Muscle layer of duodenum (tissue), 2 donors: ENCODE measurements around the gene CLEC2L.

Experiments used
- H3K27ac ChIP-seq: one replicate; pipeline ENCODE4 v1.7.0; 2013; ENCODE audit warnings: mild to moderate bottlenecking, low read length
- H3K27me3 ChIP-seq: one replicate; pipeline ENCODE4 v1.7.0; 2013; ENCODE audit warnings: low read depth, mild to moderate bottlenecking, control low read depth, low read length
- H3K36me3 ChIP-seq, 2 donors: one replicate each; pipeline ENCODE4 v1.7.0; 2013; ENCODE audit warnings: low read length in 2 of 2, control low read depth in 1 of 2, mild to moderate bottlenecking in 1 of 2; ENCODE audit not compliant: insufficient read depth in 2 of 2, control insufficient read depth in 1 of 2
- H3K4me1 ChIP-seq, 2 donors: one replicate each; pipeline ENCODE4 v1.7.0; 2013; ENCODE audit warnings: low read length in 2 of 2, mild to moderate bottlenecking in 2 of 2, control low read depth in 1 of 2, moderate library complexity in 1 of 2; ENCODE audit not compliant: insufficient read depth in 2 of 2, control insufficient read depth in 1 of 2
- H3K4me3 ChIP-seq, 2 donors: one replicate each; pipeline ENCODE4 v1.7.0; 2013; ENCODE audit warnings: low read length in 2 of 2, low read depth in 1 of 2, mild to moderate bottlenecking in 1 of 2
- H3K9me3 ChIP-seq, 2 donors: one replicate each; pipeline ENCODE4 v1.7.0; 2013; ENCODE audit warnings: low read length in 2 of 2, control low read depth in 1 of 2, mild to moderate bottlenecking in 1 of 2; ENCODE audit not compliant: control insufficient read depth in 1 of 2
- donor health status: healthy.

CLEC2L gene

GRCh38 chr7:139523199-139523941 is at the start of gene CLEC2L:
Gene CLEC2L (plus strand): TSS chr7:139523685. CDS start chr7:139523928, 243 bp downstream.
- H3K27ac ChIP-seq = no peak within 1 kb of the TSS
- peak within 1 kb of the TSS in 1 of 2 donors; percentile 51 for H3K4me3 ChIP-seq
- H3K27me3 ChIP-seq = peaks cover 12% of the 10 kb centered on the region
- no peaks in the 10 kb centered on the region for H3K36me3 ChIP-seq
- H3K4me1 ChIP-seq = peaks cover 0 to 7% of the 10 kb centered on the region in 2 donors
- H3K9me3 ChIP-seq = no peaks in the 10 kb centered on the region

GRCh38 chr7:139476139-139476538 is 47.3 kb upstream of the CLEC2L start:
- Histone ChIP-seq H3K27me3 (peaks cover 4% of the 10 kb centered on the region), H3K27ac (no peak overlapping the region), H3K4me3 (no peak overlapping the region), H3K9me3 (peaks cover 0 to 8% of the 10 kb centered on the region in 2 donors), H3K4me1 (no peaks in the 10 kb centered on the region), H3K36me3 (no peaks in the 10 kb centered on the region)

- Histone ChIP-seq H3K9me3 (peaks cover 0 to 8% of the 10 kb centered on the region in 2 donors), H3K27ac (no peak overlapping the region)
Measured at GRCh38 chr7:139476891-139477290, 46.6 kb upstream of the CLEC2L start.

GRCh38 chr7:139479620-139480019 is 43.9 kb upstream of the CLEC2L start:
- H3K27me3 ChIP-seq = peaks cover 22% of the 10 kb centered on the region
- no peak overlapping the region for H3K4me3 ChIP-seq
- H3K4me1 ChIP-seq = peaks cover 0 to 14% of the 10 kb centered on the region in 2 donors
- no peaks in the 10 kb centered on the region for H3K9me3 ChIP-seq
- no peaks in the 10 kb centered on the region for H3K36me3 ChIP-seq
- no peak overlapping the region for H3K27ac ChIP-seq

More at GRCh38 chr7:139476891-139477290, 46.6 kb upstream of the CLEC2L start:
- Histone ChIP-seq H3K4me1 (no peaks in the 10 kb centered on the region), H3K27me3 (peaks cover 5% of the 10 kb centered on the region), H3K36me3 (no peaks in the 10 kb centered on the region), H3K4me3 (no peak overlapping the region)

GRCh38 chr7:139481364-139481763 is 42.1 kb upstream of the CLEC2L start:
- peaks cover 0 to 14% of the 10 kb centered on the region in 2 donors for H3K4me1 ChIP-seq
- H3K9me3 ChIP-seq = no peaks in the 10 kb centered on the region
- no peak overlapping the region for H3K4me3 ChIP-seq
- H3K27ac ChIP-seq = no peak overlapping the region
- H3K36me3 ChIP-seq = no peaks in the 10 kb centered on the region
- peaks cover 22% of the 10 kb centered on the region for H3K27me3 ChIP-seq

GRCh38 chr7:139482122-139482521 is 41.4 kb upstream of the CLEC2L start:
- H3K27ac ChIP-seq = no peak overlapping the region
- H3K36me3 ChIP-seq = no peaks in the 10 kb centered on the region
- H3K9me3 ChIP-seq = no peaks in the 10 kb centered on the region
- no peak overlapping the region for H3K4me3 ChIP-seq
- peaks cover 0 to 14% of the 10 kb centered on the region in 2 donors for H3K4me1 ChIP-seq
- peaks cover 22% of the 10 kb centered on the region for H3K27me3 ChIP-seq

- H3K9me3 ChIP-seq = no peaks in the 10 kb centered on the region
- peaks cover 22% of the 10 kb centered on the region for H3K27me3 ChIP-seq
- peak overlapping the region in 1 of 2 donors; percentile 68 for H3K4me3 ChIP-seq
- no peak overlapping the region for H3K27ac ChIP-seq
- no peaks in the 10 kb centered on the region for H3K36me3 ChIP-seq
- peaks cover 0 to 14% of the 10 kb centered on the region in 2 donors for H3K4me1 ChIP-seq
Measured at GRCh38 chr7:139482662-139483466, 40.6 kb upstream of the CLEC2L start.

- Histone ChIP-seq H3K27ac (no peak overlapping the region), H3K4me3 (no peak overlapping the region), H3K36me3 (no peaks in the 10 kb centered on the region), H3K9me3 (peaks cover 4 to 7% of the 10 kb centered on the region in 2 donors), H3K4me1 (peaks cover 0 to 14% of the 10 kb centered on the region in 2 donors), H3K27me3 (peaks cover 16% of the 10 kb centered on the region)
Measured at GRCh38 chr7:139487366-139488080, 36.0 kb upstream of the CLEC2L start.

GRCh38 chr7:139488810-139489209 is 34.7 kb upstream of the CLEC2L start:
- Histone ChIP-seq H3K36me3 (no peaks in the 10 kb centered on the region), H3K27me3 (peaks cover 7% of the 10 kb centered on the region), H3K9me3 (peaks cover 5 to 10% of the 10 kb centered on the region in 2 donors), H3K4me3 (no peak overlapping the region), H3K4me1 (peaks cover 0 to under 1% of the 10 kb centered on the region in 2 donors), H3K27ac (no peak overlapping the region)

GRCh38 chr7:139490130-139490529 is 33.4 kb upstream of the CLEC2L start:
- no peaks in the 10 kb centered on the region for H3K4me1 ChIP-seq
- peaks cover 5 to 10% of the 10 kb centered on the region in 2 donors for H3K9me3 ChIP-seq
- no peaks in the 10 kb centered on the region for H3K36me3 ChIP-seq
- H3K27me3 ChIP-seq = peaks cover 4% of the 10 kb centered on the region
- H3K27ac ChIP-seq = no peak overlapping the region
- H3K4me3 ChIP-seq = no peak overlapping the region

GRCh38 chr7:139492293-139492692 is 31.2 kb upstream of the CLEC2L start:
- Histone ChIP-seq H3K9me3 (peaks cover 5 to 10% of the 10 kb centered on the region in 2 donors), H3K4me1 (no peaks in the 10 kb centered on the region), H3K36me3 (no peaks in the 10 kb centered on the region), H3K27me3 (peaks cover 4% of the 10 kb centered on the region), H3K27ac (no peak overlapping the region), H3K4me3 (no peak overlapping the region)
